Left colon (tissue), 2 donors: ENCODE results near the gene COL4A2. TPM values are rescaled to one million over a fixed set of nuclear protein-coding genes. Genes with fewer than 3 reads are reported as not detected.

ENCODE experiments used
- ATAC-seq: fragments of 200-7000 bp; cut with Tn5 transposase; one replicate; pipeline ENCODE4 v1.9.1; 2020; ENCODE audit warnings: mild to moderate bottlenecking, moderate library complexity
- DNase-seq, 2 donors: peaks; one replicate each; pipeline ENCODE4 v3.0.0-alpha.2; 2020
- intact Hi-C, 2 donors: fragments of 100-400 bp; cut with DNase I in 1 of 2; cut with micrococcal nuclease in 1 of 2; formaldehyde crosslinking; loops; one replicate each; pipeline versions ENCODE4 v1.11.2 to v1.14.0; 2022; cut with DNase I, micrococcal nuclease
- total RNA-seq, 2 donors: library from RNA; stranded (reverse); fragmentation: NEBNext Ultra II Directional; extraction: Animal tissue kit (Norgen Biotek cat#: 25700); gene quantifications; one replicate each; pipeline ENCODE4 v1.2.1, GENCODE V29; 2021
- donor health status: DM: no; HTN: no; CAD: no.
- donor health status: DM: yes; HTN: yes; CAD: no.

The COL4A2 gene
- total RNA-seq, 2 donors from 2014 or later, result 35.3 to 79.7 TPM

DNA sequence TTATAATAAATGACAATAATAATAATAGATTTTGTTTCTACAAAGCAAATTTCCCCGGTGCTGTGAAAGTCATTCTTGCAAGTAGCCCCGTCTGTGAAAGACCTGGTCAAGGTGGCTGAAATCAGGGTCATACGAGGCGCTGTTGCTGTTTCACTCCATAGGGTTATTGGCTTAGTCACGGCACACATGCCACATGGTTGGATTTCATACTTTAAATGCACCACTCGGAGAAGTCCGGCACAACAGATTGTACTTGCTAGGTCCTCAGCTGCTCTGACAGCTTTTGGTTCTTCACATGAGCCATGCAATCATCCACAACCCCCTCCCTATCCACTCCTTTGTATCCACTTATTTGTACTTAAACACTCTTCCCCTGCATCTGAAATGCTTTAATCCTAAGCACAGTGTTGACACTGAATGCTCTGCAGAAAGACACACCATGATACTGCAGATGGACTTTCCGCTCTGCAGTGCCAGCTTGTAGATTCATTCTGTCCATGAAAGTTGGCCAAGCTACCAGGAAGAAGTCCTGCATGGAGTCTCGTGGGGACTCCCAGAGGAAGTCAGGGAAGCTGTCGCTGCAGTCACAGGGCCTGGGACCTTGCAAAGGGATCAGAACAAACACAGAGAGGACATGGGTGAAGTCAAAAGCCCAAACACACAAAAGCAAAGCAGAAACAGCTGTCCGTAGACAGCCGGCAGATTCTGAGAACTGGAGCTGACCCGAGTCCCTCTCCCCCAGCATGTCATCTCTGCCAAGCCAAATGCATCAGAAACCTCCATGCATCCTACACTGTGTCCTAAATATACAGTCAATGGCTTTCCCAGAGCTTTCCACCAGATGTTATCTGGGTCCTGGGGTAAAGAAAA is 124.6 kb downstream of the COL4A2 start:
- DNase-seq (no peak), ATAC-seq (no peak)
- intact Hi-C loops, result no loop called here

DNA sequence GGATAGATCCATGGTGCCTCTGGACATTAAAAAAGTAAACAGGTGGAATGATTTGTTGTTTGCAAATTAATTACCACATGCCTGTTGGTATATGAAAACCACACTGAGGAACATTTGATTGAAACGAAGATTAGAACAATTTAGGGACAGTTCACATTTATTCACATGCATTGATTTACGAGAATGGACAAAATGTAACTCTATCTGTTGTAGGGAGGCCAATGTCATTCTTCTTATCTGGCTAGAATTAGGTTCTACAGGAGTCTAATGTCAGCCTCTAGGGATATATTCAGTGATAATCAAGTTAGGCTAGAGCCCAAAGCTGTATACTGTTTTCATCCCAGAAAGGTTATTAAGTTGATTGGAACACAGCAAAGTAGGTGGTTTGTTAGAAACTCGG is 125.4 kb downstream of the COL4A2 start:
- ATAC-seq (no peak), DNase-seq (no peak)
- intact Hi-C loops, result no loop called here

DNA sequence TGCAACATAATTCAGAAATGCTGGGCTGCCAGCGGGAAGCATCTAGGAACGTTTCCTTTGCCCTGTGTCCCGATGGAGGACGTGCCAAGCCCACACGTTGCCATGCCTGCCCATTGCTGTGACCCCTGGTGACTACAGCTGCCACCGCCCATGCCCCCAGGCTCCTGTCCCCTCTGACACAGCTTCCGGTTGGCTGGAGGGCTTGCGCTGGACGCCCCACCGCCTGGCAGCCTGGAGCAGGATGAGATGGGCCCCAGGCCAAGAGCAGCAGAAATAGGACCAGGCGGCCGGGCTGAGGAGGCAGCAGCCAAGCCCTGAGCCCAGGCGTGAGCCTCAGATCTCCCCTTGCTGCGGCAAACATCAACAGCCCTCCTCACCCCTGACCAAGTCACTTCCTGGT is 125.9 kb downstream of the COL4A2 start:
- ATAC-seq (no peak), DNase-seq (no peak)
- intact Hi-C loops, result no loop called here

DNA sequence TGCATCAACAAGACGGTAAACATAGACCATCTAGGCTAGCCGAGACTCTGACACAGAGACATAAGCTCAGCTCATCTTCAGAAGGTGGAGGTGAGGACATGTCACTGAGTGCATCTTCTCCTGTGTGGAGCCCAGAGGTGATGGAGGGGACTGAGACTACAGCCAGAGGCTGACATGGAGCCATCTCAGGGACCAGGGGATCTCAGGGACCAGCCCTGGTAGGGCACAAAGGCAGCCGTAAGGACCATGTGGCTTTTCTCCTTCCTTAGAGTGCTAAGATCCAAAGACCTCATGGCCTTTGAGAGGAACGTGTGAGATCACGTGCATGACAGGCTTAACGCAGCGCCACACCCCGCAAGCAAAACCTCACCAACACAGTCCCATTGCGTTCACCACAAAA is 127.5 kb downstream of the COL4A2 start:
- DNase-seq (no peak), ATAC-seq (no peak)
- intact Hi-C loops, result no loop called here

DNA sequence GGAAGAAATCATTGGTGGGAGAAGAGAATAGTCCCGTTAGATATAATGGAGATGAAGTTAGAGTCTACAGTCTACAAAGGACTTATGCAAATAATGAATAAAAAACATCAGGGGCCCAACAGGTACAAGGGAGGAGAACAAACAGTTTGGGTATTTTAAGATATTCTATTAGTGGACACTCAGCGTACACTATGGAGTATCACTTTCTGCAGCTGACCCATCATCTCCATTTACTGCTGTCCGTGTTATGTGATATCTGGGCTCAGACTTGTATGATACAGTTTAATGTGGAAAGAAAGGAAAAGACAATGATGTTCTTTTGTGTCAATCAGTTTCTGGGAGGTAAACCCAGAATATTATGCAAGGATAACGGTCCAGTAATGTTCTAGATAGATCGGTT is 128.2 kb downstream of the COL4A2 start:
- DNase-seq, result no peak
- no peak for ATAC-seq
- intact Hi-C loops, result no loop called here

DNA sequence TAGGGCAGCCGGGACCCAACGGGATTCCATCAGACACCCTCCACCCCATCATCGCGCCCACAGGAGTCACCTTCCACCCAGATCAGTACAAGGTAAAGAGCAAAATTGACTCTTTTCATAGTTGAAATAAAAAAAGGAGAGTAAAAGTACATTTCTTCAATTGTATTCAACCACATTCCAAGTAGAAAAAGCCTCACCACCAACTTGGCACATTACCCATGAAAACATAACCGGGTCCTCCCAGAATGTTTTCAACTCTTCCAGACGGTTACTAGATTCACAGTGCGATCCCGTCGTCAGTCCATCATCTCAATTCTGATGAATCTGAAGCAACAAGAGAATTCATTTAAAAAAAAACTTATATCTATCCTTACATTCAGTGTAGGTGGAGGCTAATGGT is 129.2 kb downstream of the COL4A2 start:
- intact Hi-C loops, result no loop called here
- no peak for DNase-seq
- no peak for ATAC-seq

DNA sequence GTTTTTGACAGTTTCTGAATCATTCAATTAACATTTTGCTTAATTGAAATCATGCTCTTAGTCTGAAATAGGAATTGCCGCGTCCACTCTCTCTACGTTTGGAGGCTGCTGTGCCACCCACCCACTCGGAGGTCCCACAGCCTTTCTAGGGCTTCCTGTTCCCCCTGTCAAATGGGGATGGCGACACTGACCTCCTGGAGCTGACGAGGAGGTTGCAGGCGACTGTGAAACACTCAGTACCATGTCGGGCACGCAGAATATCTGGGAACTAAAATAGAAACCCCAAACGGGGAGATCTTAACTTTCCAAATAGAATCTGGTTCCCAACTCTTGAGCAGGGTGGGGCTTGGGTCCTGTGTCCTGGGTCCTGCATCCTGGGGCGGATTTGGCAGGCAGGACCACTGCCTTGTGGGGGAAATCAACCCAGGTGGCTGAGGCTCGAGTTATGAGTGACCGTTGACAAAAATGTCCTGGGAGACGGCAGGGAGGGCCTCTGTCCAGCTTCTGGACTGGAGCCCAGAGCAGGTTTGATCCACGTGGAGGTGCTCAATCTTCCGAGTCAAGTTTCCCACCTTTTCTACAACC is 129.8 kb downstream of the COL4A2 start:
- ATAC-seq (no peak), DNase-seq (no peak)
- intact Hi-C loops, result no loop called here

DNA sequence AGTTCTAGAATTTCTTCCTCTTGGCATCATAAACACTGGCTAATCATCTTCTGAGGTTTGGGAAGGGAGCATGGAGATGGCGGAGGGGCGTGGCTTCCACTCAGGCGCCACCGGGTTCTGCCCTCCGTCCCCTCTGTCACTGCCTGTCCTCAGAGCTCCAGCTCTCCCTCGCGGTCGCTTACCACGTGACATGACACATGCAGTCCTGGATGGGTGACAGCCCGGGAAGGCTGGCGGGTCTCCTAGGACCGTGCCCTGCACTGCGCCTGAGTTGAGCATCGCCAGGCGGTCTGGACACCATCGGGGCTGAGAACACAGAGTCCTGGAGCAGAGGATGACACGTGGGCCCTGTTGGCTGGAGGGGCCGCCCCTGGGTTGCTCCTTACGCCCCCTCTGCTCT is 131.1 kb downstream of the COL4A2 start:
- intact Hi-C loops, result no loop called here
- ATAC-seq, result no peak
- DNase-seq, result no peak

DNA sequence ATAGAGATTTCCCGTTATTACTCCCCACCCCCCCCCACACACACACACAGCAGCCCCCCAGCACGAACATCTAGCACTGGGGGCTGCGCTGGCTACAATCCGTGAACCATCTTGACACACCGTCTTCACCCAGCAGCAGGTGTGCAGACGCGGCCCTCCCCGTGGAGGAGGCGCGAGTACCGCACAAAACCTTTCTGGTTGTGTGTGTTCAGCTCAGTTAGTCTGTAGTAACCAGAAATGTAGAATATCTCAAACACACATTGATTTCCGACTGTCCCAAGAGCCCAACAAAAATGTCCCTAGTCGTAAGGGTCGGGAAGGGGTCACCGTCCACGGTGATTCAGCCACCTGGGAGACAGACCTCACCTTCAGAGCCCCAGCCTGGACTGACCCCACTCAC is 131.7 kb downstream of the COL4A2 start:
- DNase-seq, result no peak
- intact Hi-C loops, result no loop called here
- no peak for ATAC-seq

DNA sequence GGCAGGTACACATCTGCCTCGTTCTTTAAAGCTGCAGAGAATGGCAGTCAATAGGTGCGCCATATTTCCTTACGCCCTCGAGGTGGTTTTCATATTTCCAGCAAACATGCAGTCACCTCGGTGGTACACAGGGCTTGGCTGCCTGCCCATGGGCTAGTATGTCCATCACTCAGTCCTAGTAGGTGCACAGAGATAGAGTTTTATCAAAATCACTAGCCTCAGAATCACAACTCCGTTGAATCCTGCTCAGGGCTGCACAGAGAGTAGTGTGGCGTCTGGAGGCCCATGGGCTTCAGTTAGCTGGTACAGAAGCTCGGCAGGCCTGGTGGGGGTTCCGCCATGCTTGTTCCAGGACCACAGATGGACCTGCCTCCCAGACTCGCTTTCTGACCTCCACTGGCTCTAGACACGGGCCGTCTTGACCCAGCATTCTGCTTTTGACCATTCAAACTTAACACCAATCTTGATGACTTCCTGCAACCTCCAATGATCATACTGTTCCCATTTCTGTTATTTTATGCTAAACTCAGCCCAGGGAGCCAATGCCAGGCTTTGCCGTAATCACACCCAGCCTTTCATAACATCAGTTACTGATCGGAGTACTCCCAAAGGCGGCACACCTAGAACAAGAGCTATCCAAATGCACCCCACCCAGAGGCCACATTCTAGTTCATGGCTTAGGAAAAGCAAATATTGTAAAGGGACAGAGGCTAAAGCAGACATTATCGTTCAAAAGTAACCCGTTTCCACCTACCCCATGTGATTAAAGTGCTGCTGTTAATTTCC is 134.1 kb downstream of the COL4A2 start:
- DNase-seq (peak in 1 of 2 donors; percentile 46), ATAC-seq (peak; percentile 89)
- intact Hi-C loops, result no loop called here

DNA sequence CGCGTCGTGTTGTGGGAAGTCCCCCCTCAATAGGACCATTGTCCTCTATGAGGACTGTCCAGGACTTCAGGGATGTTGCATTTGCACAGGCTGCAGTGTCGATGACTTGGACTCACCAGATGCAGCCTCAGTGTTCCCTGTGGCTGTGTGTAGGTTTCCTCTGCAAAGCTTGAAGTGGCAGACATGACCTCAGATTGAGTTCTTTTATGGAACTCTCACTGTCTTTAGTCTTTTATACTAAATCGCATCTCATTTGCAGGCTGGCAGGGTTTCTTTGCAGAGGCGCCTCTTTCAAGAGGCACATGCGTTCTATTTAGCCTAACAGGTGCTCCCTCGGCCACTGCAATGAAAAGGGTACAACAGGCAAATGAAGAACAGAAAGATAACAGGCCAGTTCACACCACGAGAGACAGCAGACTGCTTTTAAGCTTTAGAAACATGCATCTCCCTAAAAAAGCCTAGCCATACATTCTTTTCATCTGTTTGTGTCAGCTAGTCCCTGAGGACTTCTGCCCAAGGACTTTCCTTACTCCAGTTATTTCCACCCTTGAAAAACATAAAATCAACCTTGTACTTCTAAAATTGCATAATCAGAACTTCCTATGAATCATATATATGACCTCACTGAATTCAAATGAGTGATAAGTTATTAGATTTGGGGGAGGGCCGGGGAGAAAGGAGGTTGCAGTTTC is 136.0 kb downstream of the COL4A2 start:
- intact Hi-C loops, result no loop called here
- ATAC-seq (no peak), DNase-seq (no peak)

DNA sequence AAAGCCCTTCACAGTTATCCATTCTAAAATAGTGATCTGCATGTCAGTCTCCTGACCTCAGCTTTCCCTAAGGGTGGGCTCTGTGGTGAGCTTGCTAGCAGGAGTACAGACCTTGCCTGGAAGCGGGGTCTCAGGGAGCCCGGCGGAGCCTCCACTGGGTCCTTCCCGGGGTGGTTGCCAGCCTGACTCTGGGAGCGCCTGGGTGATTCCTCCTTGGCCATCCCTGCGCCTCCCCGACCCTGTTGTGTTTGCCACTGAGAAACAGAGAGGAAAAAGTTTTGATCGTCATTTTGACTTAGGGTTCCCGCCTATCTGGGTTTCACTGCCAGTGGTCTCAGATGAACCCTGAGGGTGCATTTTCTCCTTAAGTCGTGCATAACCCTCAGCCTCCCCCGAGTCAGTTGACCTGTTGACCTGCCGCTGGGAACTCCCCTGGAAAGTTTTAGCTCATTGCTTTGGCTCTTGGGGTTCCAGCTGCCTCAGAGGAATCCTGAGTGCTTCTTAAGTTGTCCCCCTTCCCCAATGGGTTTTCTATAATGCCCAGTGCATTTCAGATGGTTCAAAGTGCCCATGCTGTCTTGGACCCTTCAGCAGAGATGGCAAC is 136.6 kb downstream of the COL4A2 start:
- ATAC-seq (no peak), DNase-seq (no peak)
- intact Hi-C loops, result no loop called here

DNA sequence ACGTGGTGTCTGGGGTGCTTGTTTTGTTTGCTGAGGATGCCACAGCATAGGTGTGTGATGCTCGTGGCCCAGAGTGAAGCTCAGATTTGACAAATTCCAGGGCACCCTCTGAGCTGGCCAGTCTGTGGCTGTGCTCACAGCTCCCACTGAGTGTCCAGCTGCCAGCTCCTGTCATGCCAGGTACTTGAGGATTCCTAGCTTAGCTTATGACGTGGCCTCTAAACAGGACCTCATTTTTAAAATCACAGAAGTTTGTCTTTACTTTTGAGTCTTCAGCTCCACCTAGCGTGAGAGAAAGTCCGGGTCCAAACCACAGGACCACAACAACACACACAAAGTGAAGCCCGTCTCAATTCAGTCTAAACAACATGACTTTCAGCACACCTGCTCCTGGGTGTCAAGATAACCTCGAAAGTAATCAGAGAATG is 137.2 kb downstream of the COL4A2 start:
- DNase-seq (no peak), ATAC-seq (no peak)
- intact Hi-C loops, result no loop called here

DNA sequence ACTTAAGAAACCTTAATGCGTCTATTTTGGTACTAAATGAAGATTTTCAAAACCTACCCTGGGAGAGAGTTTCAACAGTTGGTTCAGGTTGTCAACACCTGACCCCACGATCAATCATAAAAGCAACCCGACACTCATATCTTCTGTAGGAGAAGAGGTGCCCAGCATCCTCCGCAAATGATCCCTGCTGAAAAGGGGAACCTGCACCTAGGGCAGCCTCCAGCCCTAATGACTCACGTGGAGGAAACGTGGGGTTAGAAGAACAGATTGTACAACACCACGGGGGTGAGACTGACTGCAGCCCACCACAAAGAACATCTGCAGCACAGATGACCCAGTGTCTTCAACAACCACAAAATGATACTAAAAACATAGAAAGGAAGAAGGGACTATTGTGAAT is 138.1 kb downstream of the COL4A2 start:
- ATAC-seq (no peak), DNase-seq (no peak)
- intact Hi-C loops, result no loop called here

DNA sequence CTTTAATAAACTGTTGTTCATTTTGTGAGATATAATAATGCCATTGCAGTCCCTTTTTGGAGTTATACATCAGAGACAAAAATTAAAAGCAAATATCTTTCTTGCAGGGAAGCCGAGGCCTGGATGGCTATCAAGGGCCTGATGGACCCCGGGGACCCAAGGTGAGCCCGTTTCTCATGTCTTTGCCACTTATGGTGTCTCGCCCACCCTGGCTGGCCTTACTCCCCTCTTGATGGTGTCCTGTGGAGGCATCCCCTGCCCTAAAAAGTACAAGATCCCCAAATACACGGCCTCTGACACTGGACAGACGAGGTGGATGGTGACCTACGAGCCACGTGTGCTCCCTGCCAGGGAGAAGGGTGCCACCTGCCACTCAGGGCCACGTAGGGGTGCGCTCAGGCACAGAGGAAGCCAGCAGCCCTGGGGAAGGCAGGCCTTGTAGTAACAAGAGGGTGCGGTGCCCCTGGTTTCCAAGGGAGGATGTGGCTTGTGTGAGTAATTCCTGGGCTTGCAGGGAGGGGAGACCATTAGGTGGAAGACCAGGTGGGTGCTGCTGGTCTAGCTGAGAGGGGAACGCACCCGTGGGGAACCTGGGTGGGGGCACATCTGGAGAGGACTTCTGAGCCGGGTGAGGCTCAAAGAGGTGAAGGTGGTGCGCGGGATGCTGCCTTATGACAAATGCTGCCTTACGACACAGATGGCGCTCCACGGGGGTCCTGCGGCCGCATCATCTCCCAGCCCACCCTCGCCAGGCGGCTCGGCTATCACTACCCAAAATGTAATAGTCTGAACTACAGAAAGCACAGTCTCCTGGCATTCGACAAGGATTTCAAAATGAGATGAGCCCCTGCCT is 138.9 kb downstream of the COL4A2 start:
- intact Hi-C loops, result no loop called here
- no peak for ATAC-seq
- no peak for DNase-seq

DNA sequence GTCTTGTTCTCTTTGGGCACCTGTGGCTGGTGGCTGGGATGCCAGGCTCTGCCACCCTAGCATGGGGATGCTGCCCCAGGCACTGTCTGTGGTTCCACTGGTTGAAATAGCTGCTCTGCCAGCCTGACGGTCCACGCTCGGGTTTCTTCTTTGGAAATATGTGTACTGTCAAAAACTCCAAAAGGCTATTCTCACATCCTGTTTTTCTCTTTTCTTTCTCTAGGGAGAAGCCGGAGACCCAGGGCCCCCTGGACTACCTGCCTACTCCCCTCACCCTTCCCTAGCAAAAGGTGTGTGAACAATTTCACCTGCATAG is 139.4 kb downstream of the COL4A2 start:
- ATAC-seq (no peak), DNase-seq (no peak)
- intact Hi-C loops, result no loop called here

DNA sequence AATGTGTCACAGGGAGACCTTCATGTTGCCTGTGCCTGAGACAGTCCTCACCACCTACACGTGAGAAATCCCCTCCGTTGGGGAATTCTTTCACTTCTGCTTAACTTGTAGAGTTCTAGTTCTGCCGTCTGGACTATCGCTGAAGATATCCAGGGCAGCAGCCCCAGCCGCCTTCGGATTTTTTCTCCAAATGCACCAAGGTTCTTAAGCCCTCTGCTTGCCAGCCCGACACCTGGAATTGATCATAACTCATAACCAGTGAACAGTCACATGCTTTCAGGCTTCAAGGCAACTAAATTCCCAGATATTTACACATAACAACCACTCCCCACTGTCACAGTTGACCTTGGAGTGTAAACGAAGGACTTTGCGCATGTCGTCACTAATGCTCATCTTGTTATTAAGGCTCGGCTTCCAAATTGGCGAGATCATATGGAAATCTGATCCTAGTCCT is 140.0 kb downstream of the COL4A2 start:
- no peak for DNase-seq
- no peak for ATAC-seq
- intact Hi-C loops, result no loop called here

DNA sequence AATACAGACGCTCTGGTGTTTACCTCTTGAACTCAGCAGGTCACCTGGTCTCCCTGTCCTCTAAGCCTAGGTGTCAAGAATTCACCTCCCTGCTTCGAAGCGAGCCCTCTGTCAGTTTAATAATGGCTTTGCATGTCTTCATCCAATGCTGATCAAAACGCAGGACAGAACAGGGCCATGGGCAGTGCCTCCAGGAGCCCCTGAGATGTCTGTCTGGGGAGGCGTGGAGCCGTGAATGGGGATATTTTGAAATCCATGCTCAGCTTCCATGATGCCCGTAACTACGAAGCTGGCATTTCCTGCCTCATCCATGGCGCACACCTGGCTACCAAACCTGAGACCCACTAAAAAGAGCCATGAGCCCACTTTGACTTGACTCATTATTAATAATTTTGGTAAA is 140.7 kb downstream of the COL4A2 start:
- intact Hi-C loops, result no loop called here
- DNase-seq, result no peak
- ATAC-seq, result no peak
